Measurements from ENCODE around the gene RELN.

Gene RELN

GRCh38 chr7:103990991-103991390 lies 1.5 kb upstream of the RELN start:
- DNase-seq (ENCODE audit: low read depth in 1 of 2, low spot score in 1 of 2), result no peak

- no peak for DNase-seq (ENCODE audit: low read depth in 1 of 2, low spot score in 1 of 2)
These were observed 618 bp upstream of the RELN start for GRCh38 chr7:103989785-103990767.

DNA sequence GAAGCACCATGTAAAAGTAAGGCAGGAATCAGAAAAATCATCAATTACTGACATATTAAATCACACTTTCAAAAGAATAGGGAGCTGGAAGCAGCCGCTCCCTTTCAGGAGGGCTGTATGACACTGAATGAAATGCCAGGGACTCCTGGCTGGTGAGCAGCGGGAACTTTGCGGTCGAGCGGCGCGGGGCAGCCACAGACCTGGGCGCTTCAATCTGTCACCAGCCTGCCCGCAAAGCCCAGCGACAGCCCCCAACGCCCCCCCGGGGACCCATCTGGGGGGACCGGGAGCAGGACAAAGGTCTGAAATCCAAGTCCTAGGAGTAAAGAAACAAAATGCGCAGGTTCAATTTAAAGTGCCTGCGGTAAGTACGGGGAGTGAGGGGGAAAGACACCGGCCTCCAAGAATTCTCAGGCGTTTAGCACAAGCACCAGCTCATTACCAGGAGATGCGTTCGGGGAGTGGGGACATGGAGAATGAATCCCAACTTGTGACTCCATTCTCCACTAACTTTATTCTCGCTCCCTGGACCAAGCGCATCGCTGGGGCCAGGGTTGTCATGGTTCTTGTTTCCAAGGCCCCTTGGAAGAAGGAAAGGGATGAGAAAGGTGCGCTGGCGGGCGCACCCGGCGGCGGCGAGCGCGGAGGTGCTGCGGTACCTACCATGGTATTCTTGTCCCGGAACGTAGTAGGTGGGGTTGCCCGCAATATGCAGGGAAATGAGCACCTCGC lies 824 bp downstream of the RELN start:
- no peak for DNase-seq (ENCODE audit: low read depth in 1 of 2, low spot score in 1 of 2)

GRCh38 chr7:103987451-103987850 lies 2.0 kb downstream of the RELN start:
- DNase-seq (ENCODE audit: low read depth in 1 of 2, low spot score in 1 of 2), result no peak

DNA sequence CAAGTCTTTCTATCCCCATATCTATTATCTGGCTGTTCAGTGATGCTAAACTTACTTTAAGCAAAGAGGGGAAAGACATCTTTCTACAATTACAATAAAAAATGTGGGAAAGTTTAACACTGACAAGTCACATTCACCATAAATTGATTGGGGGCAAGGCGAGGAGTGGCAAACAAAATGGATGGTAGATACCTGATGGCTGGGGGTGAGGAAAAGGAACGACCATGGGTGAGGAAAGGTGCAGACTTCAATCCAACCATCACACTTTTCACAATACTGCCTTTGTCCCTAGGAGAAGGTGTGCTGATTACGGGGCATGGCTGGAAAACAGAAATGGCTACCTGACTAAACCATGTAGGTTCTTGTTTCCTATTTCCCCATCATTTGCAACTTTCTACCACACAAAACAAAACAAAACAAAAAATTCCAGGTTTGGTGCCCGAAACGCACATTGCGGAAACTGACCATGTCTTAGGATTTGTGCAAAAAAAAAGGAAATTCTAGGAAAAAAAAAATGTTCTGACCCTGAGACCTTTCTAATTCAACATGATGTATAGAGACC lies 3.8 kb downstream of the RELN start:
- DNase-seq (ENCODE audit: low read depth in 1 of 2, low spot score in 1 of 2), result no peak

DNA sequence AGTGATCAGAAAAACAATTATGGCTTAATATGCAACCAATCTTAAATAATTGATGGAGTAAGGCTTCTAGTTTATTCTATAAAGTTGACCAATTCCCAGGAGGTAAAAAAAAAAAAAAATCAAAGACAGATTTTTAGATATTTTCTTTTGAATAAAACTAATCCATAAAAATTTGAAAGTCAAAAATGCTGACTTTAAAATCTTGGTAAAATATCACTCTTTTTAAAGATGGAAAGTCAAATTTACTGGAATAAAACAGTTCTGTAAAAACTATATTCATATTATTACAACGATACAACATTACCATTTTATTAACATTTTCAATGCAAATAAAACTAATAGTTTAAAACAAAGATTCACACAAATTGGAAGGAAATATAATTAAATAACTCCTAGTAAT lies 5.4 kb downstream of the RELN start:
- no peak for DNase-seq (ENCODE audit: low read depth in 1 of 2, low spot score in 1 of 2)

- no peak for DNase-seq (ENCODE audit: low read depth in 1 of 2, low spot score in 1 of 2)
These were observed 6.1 kb downstream of the RELN start for GRCh38 chr7:103983201-103983977.

DNA sequence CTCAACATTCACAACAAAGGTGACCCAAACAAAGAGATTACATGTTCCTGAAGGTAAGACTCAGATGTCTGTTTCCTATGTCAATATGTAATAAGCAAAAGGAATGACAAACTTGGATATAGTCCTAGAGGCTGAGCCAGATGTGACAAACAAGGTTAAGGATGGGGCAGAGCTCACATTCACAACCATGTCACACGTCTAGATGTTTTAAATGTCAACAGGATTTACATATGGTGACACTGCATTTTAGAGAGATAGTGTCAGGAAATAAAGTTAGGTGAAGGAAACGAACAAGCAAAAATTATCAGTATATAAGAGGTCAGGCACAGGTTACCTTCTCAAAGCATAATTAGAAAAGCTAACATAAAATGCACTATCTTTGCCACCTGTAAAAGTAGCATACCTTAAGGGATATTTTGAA lies 8.4 kb downstream of the RELN start:
- DNase-seq (ENCODE audit: low read depth in 1 of 2, low spot score in 1 of 2), result no peak

DNA sequence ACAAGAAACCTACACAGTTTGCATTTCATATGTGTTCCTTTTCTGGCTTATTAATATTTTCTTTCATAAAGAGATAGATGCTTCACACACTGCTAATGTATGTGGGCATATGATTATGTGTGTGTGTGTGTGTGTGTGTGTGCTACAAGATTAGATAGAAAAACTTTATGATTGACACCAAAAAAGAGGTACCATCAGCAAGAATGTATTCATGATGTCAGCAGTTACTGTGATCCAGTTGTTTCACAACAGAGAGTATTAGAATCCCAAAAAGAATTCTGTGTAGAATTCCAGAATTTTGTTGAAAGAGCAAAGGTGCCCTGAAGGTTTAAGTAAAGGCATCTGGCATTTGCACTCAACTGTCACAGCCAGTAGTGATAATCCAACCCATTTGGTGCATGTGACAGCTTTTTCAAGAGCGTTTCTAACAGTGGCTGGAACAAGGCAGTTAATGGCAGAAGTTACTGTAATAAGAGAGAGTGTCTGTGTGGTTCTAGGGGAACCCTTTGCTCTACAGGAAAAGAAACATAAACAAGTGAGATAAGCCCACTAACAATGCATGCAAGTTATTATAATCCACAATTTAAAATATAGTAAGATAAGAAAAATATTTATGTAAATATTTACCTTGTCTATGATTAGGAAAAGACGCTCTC lies 16.6 kb downstream of the RELN start:
- no peak for DNase-seq (ENCODE audit: low read depth in 1 of 2, low spot score in 1 of 2)

- no peak for DNase-seq (ENCODE audit: low read depth in 1 of 2, low spot score in 1 of 2)
These were observed 22.1 kb downstream of the RELN start for GRCh38 chr7:103967401-103967800.

DNA sequence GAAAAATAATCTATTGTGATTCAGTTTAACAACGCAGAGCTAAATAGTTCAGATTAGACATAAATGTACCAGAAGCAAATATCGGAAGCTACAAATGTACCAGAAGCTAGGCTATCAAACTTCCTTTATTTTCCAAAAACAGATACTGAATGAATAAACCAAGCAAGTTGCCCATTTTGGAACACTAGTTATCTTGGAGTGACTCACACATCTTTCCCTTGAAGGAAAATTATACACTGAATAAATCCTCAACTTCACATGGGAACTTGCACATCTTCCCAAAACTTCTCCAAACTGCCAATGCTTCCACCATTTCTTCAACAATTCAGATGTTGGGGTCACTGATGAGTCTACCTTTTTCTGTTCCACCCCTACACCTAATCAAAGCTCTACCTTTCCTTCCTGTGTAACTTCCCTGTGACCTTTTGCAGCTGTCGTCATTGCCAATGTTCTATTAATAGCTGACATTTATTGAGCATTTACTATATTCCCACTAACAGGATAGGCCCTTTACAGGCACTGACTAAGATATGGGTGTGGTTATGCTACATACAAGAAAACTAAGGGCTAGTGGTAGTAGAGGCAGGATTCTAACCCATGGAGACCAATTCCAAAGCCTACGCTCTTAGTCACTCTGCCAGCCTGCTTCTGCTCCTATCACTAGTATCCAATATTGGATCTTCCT lies 22.7 kb downstream of the RELN start:
- no peak for DNase-seq (ENCODE audit: low read depth in 1 of 2, low spot score in 1 of 2)

DNA sequence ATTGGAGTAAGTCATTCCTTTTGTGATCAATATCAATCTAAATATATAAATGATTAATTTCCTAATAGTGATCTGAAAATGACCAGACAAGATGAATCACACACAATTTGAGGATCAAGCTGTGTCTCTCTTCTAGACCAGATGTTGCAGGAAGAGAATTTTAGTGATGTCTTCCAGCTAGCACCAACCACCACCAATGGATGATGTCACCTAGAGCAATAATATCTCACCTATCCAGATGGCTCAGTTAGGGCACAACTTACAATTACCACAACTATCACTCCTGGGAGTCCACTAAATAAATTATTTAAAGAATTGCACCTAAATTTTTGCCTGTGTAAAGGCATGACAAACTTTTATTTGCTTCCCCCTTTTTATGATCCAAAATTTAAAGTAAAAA lies 25.2 kb downstream of the RELN start:
- DNase-seq (ENCODE audit: low read depth in 1 of 2, low spot score in 1 of 2), result no peak

DNA sequence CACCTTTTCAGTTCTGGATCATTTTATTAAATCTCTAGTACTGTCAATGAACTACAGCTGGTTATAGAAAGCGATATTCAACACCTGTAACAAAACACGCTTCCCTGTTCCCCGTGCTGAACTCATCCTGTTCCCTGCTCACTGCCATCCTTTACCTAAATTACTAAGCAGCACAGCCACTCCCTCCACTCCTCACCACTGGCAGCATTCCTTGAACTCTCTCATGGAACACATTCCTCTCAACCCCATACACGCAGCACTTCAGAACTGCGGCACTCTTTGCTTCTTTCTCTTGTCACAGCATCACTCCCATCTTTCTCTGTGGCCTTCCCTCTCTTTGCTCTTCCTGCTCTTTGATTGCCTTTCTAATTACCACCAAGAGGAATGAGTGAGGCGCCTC lies 27.4 kb downstream of the RELN start:
- no peak for DNase-seq (ENCODE audit: low read depth in 1 of 2, low spot score in 1 of 2)

DNA sequence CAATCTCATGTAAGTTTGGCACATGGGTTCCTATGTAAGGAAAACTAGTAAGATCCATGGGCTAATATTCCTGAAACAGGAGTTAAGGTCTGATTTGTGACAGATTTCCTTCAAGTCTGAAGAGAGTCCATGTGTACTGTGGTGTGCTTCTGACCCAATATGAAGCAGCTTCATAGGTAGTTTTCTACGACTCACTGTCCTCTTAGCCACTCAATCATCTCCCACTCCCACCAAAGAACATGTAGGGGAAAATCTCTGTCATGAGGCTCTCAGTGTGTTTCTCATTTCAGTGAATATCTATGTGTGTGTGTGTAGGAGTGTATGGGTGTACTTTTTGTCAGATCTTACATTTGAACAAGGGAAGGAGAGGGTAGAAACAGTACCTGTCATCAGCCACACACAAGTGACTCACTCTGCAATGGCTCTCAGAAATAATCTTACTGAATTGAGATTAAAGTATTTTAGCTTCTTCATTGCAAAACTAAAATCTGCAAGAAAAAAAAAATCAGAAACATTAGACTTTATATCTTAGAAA lies 31.1 kb downstream of the RELN start:
- DNase-seq (ENCODE audit: low read depth in 1 of 2, low spot score in 1 of 2), result no peak

- DNase-seq (ENCODE audit: low read depth in 1 of 2, low spot score in 1 of 2), result no peak
These were observed 33.5 kb downstream of the RELN start for GRCh38 chr7:103955985-103956384.

- DNase-seq (ENCODE audit: low read depth in 1 of 2, low spot score in 1 of 2), result no peak
These were observed 37.0 kb downstream of the RELN start for GRCh38 chr7:103952408-103952807.

- no peak for DNase-seq (ENCODE audit: low read depth in 1 of 2, low spot score in 1 of 2)
These were observed 38.1 kb downstream of the RELN start for GRCh38 chr7:103951311-103951710.

- no peak for DNase-seq (ENCODE audit: low read depth in 1 of 2, low spot score in 1 of 2)
These were observed 40.1 kb downstream of the RELN start for GRCh38 chr7:103949374-103949773.

GRCh38 chr7:103947026-103947655 lies 42.3 kb downstream of the RELN start:
- DNase-seq (ENCODE audit: low read depth in 1 of 2, low spot score in 1 of 2), result no peak
